Measurements from ENCODE around the gene RTBDN.
"Not testable (repeated sequence)": the region's sequence is repeated elsewhere in the genome, so short reads cannot be mapped to it uniquely, and the experiment has no call there.

RTBDN gene

GRCh38 chr19:12804051-12804450 lies 30.3 kb downstream of the RTBDN start:
- Histone ChIP-seq H3K4me1 (ENCODE audit: control insufficient read depth, insufficient read depth, low read length) (peaks cover 33% of the 10 kb centered on the region), H3K27me3 (replicated peaks; ENCODE audit: control insufficient read depth, insufficient read depth, low read length) (no peaks in the 10 kb centered on the region), H3K4me3 (ENCODE audit: low read length) (no peak overlapping the region), H3K9me3 (ENCODE audit: control insufficient read depth, low read length) (no peaks in the 10 kb centered on the region), H3K36me3 (ENCODE audit: control insufficient read depth, insufficient read depth, low read length, severe bottlenecking) (peaks cover 14% of the 10 kb centered on the region), H3K9ac (ENCODE audit: low read length) (no peak overlapping the region)
- DNase-seq (ENCODE audit: low read depth) = no peak

GRCh38 chr19:12802267-12803106 lies 31.9 kb downstream of the RTBDN start:
- H3K27me3 ChIP-seq (replicated peaks; ENCODE audit: control insufficient read depth, insufficient read depth, low read length) = no peaks in the 10 kb centered on the region
- peak overlapping the region; percentile 94 for H3K9ac ChIP-seq (ENCODE audit: low read length)
- H3K36me3 ChIP-seq (ENCODE audit: control insufficient read depth, insufficient read depth, low read length, severe bottlenecking) = peaks cover 16% of the 10 kb centered on the region
- H3K9me3 ChIP-seq (ENCODE audit: control insufficient read depth, low read length) = no peaks in the 10 kb centered on the region
- H3K4me1 ChIP-seq (ENCODE audit: control insufficient read depth, insufficient read depth, low read length) = peaks cover 33% of the 10 kb centered on the region
- peak; percentile 43 for DNase-seq (ENCODE audit: low read depth)
- peak overlapping the region; percentile 89 for H3K4me3 ChIP-seq (ENCODE audit: low read length)

DNA sequence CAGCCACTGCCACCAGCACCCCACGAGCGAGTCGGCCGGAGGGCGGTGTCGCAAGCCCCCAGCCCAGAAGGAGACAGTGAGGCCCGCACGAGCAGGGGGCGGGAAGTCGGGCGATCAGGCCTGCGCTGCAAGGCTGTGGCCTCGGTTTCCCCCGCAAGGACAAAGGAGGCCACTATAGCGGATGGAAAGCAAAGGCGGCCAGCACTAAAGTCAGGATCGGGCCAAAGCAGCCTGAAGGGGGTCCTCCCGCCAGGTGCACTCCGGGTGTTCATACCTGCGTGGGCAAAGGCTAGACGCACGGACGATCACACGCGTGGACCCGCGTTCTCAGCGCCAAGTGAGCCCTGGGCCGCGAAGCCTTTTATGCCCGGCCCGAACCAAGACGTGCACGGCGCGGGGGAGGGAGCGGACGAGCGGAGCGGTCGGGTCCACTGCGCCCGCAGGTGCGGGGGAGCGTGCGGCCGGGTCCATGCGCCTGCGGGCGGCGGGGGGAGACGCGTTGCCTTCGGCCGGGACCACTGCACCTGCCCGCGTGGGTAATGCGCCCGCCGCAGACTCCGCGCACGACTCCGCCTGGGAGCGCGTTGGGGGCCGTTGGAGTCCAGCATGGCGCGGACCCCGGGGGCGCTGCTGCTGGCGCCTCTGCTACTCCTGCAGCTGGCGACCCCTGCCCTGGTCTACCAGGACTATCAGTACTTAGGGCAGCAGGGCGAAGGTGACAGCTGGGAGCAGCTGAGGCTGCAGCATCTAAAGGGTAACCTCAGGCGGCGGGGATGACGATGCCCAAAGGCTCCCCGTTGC lies 32.7 kb downstream of the RTBDN start, which contains the start of the genes PRDX2 and THSD8:
Gene PRDX2, minus strand, starts transcription at position 335 of the 801 bp plus-strand sequence. CDS start 539 bp downstream, outside the sequence.
Gene THSD8, plus strand, starts transcription at position 604 of the 801 bp plus-strand sequence. Its CDS starts 3 bp downstream, at position 607.
- Histone ChIP-seq H3K9me3 (ENCODE audit: control insufficient read depth, low read length) (no peaks in the 10 kb centered on the region), H3K36me3 (ENCODE audit: control insufficient read depth, insufficient read depth, low read length, severe bottlenecking) (peaks cover 16% of the 10 kb centered on the region), H3K27me3 (replicated peaks; ENCODE audit: control insufficient read depth, insufficient read depth, low read length) (no peaks in the 10 kb centered on the region), H3K4me1 (ENCODE audit: control insufficient read depth, insufficient read depth, low read length) (peaks cover 27% of the 10 kb centered on the region), H3K9ac (ENCODE audit: low read length) (peak within 1 kb of the TSS; percentile 94), H3K4me3 (ENCODE audit: low read length) (peak within 1 kb of the TSS; percentile 89)
- peak; percentile 88 for DNase-seq (ENCODE audit: low read depth)

DNA sequence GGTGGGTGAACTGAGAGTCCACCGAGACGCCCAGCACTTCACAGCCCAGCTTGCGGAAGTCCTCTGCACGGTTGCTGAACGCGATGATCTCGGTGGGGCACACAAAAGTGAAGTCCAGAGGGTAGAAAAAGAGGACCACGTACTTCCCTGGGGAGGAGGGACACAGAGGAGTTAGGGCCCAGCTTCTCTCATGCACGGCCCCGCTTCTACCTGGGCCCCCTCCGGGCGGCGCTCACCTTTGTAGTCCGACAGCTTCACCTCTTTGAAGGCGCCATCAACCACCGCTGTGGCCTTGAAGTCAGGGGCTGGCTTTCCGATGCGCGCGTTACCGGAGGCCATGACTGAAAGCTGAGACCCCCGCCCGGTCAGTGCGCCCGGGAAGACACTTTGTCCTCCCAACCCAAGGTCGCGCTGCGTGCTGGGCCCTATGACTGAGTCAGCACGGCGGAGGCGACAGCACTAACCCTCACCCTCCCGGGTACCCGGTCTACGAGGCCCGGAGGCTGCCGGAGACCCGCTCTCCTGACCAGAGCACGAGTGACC lies 33.4 kb downstream of the RTBDN start:
- no peaks in the 10 kb centered on the region for H3K27me3 ChIP-seq (replicated peaks; ENCODE audit: control insufficient read depth, insufficient read depth, low read length)
- DNase-seq (ENCODE audit: low read depth) = peak; percentile 51
- peaks cover 16% of the 10 kb centered on the region for H3K36me3 ChIP-seq (ENCODE audit: control insufficient read depth, insufficient read depth, low read length, severe bottlenecking)
- H3K4me1 ChIP-seq (ENCODE audit: control insufficient read depth, insufficient read depth, low read length) = peaks cover 28% of the 10 kb centered on the region
- peak overlapping the region; percentile 94 for H3K9ac ChIP-seq (ENCODE audit: low read length)
- no peaks in the 10 kb centered on the region for H3K9me3 ChIP-seq (ENCODE audit: control insufficient read depth, low read length)
- H3K4me3 ChIP-seq (ENCODE audit: low read length) = peak overlapping the region; percentile 89

- H3K4me3 ChIP-seq (ENCODE audit: low read length) = peak overlapping the region; percentile 89
- peaks cover 30% of the 10 kb centered on the region for H3K4me1 ChIP-seq (ENCODE audit: control insufficient read depth, insufficient read depth, low read length)
- peaks cover 16% of the 10 kb centered on the region for H3K36me3 ChIP-seq (ENCODE audit: control insufficient read depth, insufficient read depth, low read length, severe bottlenecking)
- peak overlapping the region; percentile 94 for H3K9ac ChIP-seq (ENCODE audit: low read length)
- H3K9me3 ChIP-seq (ENCODE audit: control insufficient read depth, low read length) = no peaks in the 10 kb centered on the region
- no peaks in the 10 kb centered on the region for H3K27me3 ChIP-seq (replicated peaks; ENCODE audit: control insufficient read depth, insufficient read depth, low read length)
- DNase-seq (ENCODE audit: low read depth) = no peak
Measured at GRCh38 chr19:12800466-12800770, 34.0 kb downstream of the RTBDN start.

GRCh38 chr19:12799742-12800465 lies 34.5 kb downstream of the RTBDN start:
- Histone ChIP-seq H3K4me1 (ENCODE audit: control insufficient read depth, insufficient read depth, low read length) (peaks cover 30% of the 10 kb centered on the region), H3K27me3 (replicated peaks; ENCODE audit: control insufficient read depth, insufficient read depth, low read length) (no peaks in the 10 kb centered on the region), H3K9me3 (ENCODE audit: control insufficient read depth, low read length) (no peaks in the 10 kb centered on the region), H3K36me3 (ENCODE audit: control insufficient read depth, insufficient read depth, low read length, severe bottlenecking) (peaks cover 16% of the 10 kb centered on the region), H3K9ac (ENCODE audit: low read length) (peak overlapping the region; percentile 94), H3K4me3 (ENCODE audit: low read length) (peak overlapping the region; percentile 89)
- DNase-seq (ENCODE audit: low read depth) = no peak

DNA sequence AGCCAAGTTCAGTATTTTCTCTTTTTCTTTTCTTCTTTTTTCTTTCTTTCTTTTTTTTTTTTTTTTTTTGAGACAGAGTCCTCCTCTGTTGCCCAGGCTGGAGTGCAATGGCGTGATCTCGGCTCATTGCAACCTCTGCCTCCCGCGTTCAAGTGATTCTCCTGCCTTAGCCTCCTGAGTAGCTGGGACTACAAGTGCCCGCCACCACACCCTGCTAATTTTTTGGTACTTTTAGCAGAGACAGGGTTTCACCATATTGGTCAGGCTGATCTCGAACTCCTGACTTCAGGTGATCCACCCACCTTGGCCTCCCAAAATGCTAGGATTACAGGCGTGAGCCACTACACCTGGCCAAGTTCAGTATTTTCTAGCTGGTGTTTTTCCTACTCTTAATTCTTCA lies 36.8 kb downstream of the RTBDN start:
- H3K9me3 ChIP-seq (ENCODE audit: control insufficient read depth, low read length); H3K27me3 ChIP-seq (replicated peaks; ENCODE audit: control insufficient read depth, insufficient read depth, low read length): not testable (repeated sequence)
- H3K36me3 ChIP-seq (ENCODE audit: control insufficient read depth, insufficient read depth, low read length, severe bottlenecking) = peaks cover 16% of the 10 kb centered on the region

DNA sequence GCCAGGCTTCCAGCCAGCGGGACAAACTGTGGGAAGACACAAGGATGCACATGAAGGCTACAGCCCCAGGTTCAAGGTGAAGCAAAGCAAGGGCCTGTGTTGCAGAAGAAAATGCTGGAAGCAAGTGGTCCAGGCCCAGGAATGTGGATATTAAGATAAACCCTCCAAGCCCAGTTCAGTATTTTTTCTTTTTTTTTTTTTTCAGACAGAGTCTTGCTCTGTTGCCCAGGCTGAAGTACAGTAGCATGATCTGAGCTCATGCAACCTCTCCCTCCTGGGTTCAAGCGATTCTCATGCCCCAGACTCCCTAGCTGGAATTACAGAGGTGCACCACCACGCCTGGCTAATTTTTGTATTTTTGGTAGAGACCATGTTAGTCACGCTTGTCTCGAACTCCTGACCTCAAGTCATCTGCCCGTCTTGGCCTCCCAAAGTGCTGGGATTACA lies 37.2 kb downstream of the RTBDN start:
- H3K9ac ChIP-seq (ENCODE audit: low read length) = no peak overlapping the region
- peaks cover 28% of the 10 kb centered on the region for H3K4me1 ChIP-seq (ENCODE audit: control insufficient read depth, insufficient read depth, low read length)
- no peaks in the 10 kb centered on the region for H3K27me3 ChIP-seq (replicated peaks; ENCODE audit: control insufficient read depth, insufficient read depth, low read length)
- DNase-seq (ENCODE audit: low read depth) = no peak
- no peak overlapping the region for H3K4me3 ChIP-seq (ENCODE audit: low read length)
- peaks cover 16% of the 10 kb centered on the region for H3K36me3 ChIP-seq (ENCODE audit: control insufficient read depth, insufficient read depth, low read length, severe bottlenecking)
- no peaks in the 10 kb centered on the region for H3K9me3 ChIP-seq (ENCODE audit: control insufficient read depth, low read length)

More for the DNA sequence above, 36.8 kb downstream of the RTBDN start:
- H3K9ac ChIP-seq (ENCODE audit: low read length); H3K4me3 ChIP-seq (ENCODE audit: low read length); DNase-seq (ENCODE audit: low read depth): not testable (repeated sequence)
- peaks cover 32% of the 10 kb centered on the region for H3K4me1 ChIP-seq (ENCODE audit: control insufficient read depth, insufficient read depth, low read length)

GRCh38 chr19:12796146-12797071 lies 38.0 kb downstream of the RTBDN start:
- Histone ChIP-seq H3K4me3 (ENCODE audit: low read length) (no peak overlapping the region), H3K36me3 (ENCODE audit: control insufficient read depth, insufficient read depth, low read length, severe bottlenecking) (peaks cover 16% of the 10 kb centered on the region), H3K4me1 (ENCODE audit: control insufficient read depth, insufficient read depth, low read length) (peaks cover 24% of the 10 kb centered on the region), H3K27me3 (replicated peaks; ENCODE audit: control insufficient read depth, insufficient read depth, low read length) (no peaks in the 10 kb centered on the region), H3K9ac (ENCODE audit: low read length) (peak overlapping the region; percentile 52), H3K9me3 (ENCODE audit: control insufficient read depth, low read length) (no peaks in the 10 kb centered on the region)
- peak; percentile 92 for DNase-seq (ENCODE audit: low read depth)

GRCh38 chr19:12794971-12795381 lies 39.4 kb downstream of the RTBDN start:
- peak overlapping the region; percentile 29 for H3K9ac ChIP-seq (ENCODE audit: low read length)
- H3K36me3 ChIP-seq (ENCODE audit: control insufficient read depth, insufficient read depth, low read length, severe bottlenecking) = peaks cover 11% of the 10 kb centered on the region
- no peak for DNase-seq (ENCODE audit: low read depth)
- no peaks in the 10 kb centered on the region for H3K9me3 ChIP-seq (ENCODE audit: control insufficient read depth, low read length)
- H3K4me3 ChIP-seq (ENCODE audit: low read length) = no peak overlapping the region
- H3K4me1 ChIP-seq (ENCODE audit: control insufficient read depth, insufficient read depth, low read length) = peaks cover 22% of the 10 kb centered on the region
- no peaks in the 10 kb centered on the region for H3K27me3 ChIP-seq (replicated peaks; ENCODE audit: control insufficient read depth, insufficient read depth, low read length)
